Bronchial epithelial cell (primary cell): Measurements from ENCODE around the gene TIMP2. TPM values are rescaled to one million over a fixed set of nuclear protein-coding genes. Genes with fewer than 3 reads are reported as not detected.

Source experiments
- DNase-seq: peaks from one replicate; pipeline ENCODE4 v3.0.0-alpha.2; 2010; ENCODE audit warnings: low read depth
- FAIRE-seq: peaks from 2 replicates; lab custom pipeline; 2011; peaks lifted over from hg19 to GRCh38; lab: Jason Lieb, UNC
- H3K27me3 ChIP-seq: 2 replicates; pipeline ENCODE4 v1.5.1; 2011; ENCODE audit warnings: low read length; ENCODE audit not compliant: control insufficient read depth, insufficient read depth
- H3K36me3 ChIP-seq: 2 replicates; pipeline ENCODE4 v1.5.1; 2011; ENCODE audit warnings: low read length; ENCODE audit not compliant: control insufficient read depth, insufficient read depth
- H3K4me3 ChIP-seq: 2 replicates; pipeline ENCODE4 v1.5.1; 2011; ENCODE audit warnings: mild to moderate bottlenecking, low read depth, low read length, control low read depth
- total RNA-seq: library from RNA; depleted of rRNA; stranded (reverse); fragments of >200 nt; gene quantifications from 2 replicates; pipeline ENCODE4 v1.2.1, GENCODE V29; 2014
- TF ChIP-seq, protein P1 (sequence below): IDR thresholded peaks from 2 replicates; pipeline ENCODE4 v1.5.1; 2011; ENCODE audit warnings: mild to moderate bottlenecking, moderate library complexity, low read length, control low read depth, inconsistent platforms; ENCODE audit not compliant: insufficient read depth, severe bottlenecking

TIMP2 gene
- total RNA-seq, 1 donor from 2014 or later, result 2.1 TPM

DNA sequence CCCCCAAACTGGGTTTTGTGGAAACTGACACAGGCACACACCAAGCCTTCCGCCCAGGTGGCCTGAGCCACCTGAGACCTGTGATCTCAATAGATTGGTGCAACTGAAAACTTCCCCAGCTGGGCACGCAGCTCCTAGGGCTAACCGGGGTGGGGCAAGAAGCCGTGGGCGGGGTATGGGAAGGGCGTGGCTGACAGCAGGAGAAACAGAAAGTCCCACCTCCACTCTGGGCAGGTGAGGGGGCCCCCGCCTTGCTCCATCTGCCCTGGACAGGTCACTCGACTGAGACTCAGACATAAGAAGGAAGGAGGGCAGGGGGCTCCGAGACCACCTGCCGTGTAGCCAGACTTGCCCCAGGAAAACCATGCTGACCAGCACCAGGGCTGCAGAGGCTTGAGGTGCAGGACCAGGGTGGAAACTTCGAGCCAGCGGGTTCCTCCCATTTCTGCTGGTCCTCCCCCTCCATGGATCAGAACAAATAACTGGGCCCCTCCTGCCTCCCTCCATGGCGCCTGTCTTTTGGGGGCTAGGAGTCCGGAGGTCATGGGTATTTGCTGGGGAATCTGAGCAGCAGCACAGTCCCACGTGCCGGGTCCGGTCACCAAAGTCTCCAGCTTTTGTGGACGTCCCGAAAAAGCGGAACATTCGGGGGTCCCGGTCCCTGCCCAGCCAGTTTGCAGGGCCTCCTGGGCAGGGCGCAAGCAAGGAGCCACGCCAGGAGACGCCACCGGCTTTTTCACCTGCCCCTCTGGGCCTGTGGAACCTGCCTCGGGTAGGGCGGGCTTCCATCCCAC, 1.3 kb downstream of the TIMP2 start:
- Histone ChIP-seq H3K27me3 (peaks cover 7% of the 10 kb centered on the region), H3K36me3 (no peaks in the 10 kb centered on the region), H3K4me3 (peak overlapping the region; percentile 11)
- DNase-seq (peak; percentile 57), FAIRE-seq (no peak)
- TF ChIP-seq, protein P1, sequence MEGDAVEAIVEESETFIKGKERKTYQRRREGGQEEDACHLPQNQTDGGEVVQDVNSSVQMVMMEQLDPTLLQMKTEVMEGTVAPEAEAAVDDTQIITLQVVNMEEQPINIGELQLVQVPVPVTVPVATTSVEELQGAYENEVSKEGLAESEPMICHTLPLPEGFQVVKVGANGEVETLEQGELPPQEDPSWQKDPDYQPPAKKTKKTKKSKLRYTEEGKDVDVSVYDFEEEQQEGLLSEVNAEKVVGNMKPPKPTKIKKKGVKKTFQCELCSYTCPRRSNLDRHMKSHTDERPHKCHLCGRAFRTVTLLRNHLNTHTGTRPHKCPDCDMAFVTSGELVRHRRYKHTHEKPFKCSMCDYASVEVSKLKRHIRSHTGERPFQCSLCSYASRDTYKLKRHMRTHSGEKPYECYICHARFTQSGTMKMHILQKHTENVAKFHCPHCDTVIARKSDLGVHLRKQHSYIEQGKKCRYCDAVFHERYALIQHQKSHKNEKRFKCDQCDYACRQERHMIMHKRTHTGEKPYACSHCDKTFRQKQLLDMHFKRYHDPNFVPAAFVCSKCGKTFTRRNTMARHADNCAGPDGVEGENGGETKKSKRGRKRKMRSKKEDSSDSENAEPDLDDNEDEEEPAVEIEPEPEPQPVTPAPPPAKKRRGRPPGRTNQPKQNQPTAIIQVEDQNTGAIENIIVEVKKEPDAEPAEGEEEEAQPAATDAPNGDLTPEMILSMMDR, result no peak

- H3K27me3 ChIP-seq, result peaks cover 7% of the 10 kb centered on the region
- no peaks in the 10 kb centered on the region for H3K36me3 ChIP-seq
- TF ChIP-seq, protein P1, result no peak
- DNase-seq (no peak), FAIRE-seq (no peak)
- no peak overlapping the region for H3K4me3 ChIP-seq
Observed at GRCh38 chr17:78922816-78923498, 2.2 kb downstream of the TIMP2 start.

DNA sequence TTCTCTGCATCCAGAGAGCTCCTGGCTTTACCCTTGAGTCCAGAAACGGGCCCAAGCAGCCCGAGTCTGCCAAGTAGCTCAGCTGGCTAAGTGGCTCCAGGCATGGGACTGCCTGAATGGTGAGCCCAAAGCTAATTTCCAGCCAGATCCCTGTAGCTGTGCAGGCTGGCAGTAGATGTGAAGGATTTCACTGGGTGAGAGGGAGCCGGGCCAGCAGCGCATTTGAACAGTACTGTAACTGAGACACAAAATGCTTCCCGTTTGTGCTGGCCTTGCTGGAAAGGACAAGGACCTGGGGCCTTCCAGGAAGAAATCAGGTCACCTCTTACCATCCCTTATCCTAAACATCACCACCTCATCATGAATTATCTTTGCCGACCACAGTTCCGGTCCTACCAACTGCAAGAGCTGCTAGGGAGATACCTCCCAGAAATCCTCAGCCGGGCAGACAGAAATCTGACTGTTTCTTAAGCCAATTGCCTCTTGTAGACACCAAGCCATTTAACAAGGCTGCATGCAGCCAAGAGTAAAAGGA, 3.7 kb downstream of the TIMP2 start:
- no peak overlapping the region for H3K4me3 ChIP-seq
- no peak for DNase-seq
- H3K36me3 ChIP-seq, result no peaks in the 10 kb centered on the region
- H3K27me3 ChIP-seq, result peaks cover 7% of the 10 kb centered on the region
- TF ChIP-seq, protein P1, result no peak
- no peak for FAIRE-seq

- FAIRE-seq (peak; percentile 84), DNase-seq (no peak)
- peaks cover 3% of the 10 kb centered on the region for H3K27me3 ChIP-seq
- TF ChIP-seq, protein P1, result no peak
- H3K4me3 ChIP-seq, result no peak overlapping the region
- no peaks in the 10 kb centered on the region for H3K36me3 ChIP-seq
Observed at GRCh38 chr17:78920528-78920927, 4.7 kb downstream of the TIMP2 start.

GRCh38 chr17:78919861-78920450, 5.2 kb downstream of the TIMP2 start:
- Histone ChIP-seq H3K27me3 (peaks cover 3% of the 10 kb centered on the region), H3K36me3 (no peaks in the 10 kb centered on the region), H3K4me3 (no peak overlapping the region)
- FAIRE-seq, result no peak
- TF ChIP-seq, protein P1, result no peak
- DNase-seq, result no peak
